ENCODE data around the gene NPLOC4. TPM values are rescaled to one million over a fixed set of nuclear protein-coding genes. Genes with fewer than 3 reads are reported as not detected.

NPLOC4 gene
- 62.9 and 64.6 TPM in 2 replicates for total RNA-seq (2014; rRNA removed; shearing (Covaris generic))
- 51.4 and 51.5 TPM in 2 replicates for polyA plus RNA-seq (2016; fragmentation: Nextera tagmentation; extraction: Ambion mirVana)

DNA sequence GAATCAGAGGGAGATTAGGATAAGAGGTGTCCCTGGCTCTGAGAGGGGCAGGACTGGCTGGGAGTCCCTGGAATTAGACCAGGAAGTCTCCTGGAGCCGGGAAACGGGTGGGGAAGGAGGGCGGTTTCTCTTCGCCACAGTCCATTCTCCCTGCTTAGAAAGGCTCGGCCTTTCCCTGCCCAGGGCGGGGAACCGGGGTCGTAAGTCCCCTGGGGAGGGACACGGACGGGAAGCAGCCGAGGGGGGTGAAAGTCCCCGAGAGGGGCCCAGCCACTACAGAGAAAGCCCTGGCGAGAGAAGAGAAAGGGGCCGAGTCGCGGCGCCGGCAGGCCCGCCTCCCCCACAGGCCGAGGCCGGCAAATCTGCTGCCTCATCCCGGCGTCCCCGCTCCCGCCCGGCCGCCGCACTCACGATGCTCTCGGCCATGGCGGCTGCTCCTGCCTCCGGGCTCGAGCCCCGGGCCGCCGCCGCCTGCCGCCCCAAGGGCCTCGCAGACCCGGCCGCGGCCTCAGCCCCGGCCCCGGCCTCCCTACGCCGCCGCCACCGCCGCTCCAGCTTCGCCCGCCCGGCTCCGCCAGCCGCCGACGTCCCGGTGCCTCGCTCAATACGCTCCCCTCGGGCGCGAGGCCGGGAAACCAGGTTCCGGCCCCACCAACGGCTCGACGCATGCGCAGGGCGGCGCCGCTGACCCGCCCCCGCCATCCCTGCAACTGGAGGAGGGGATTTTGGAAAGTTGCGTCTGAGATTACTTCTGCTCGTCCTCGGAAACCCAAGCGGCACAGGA is at the start of gene NPLOC4, which contains the start of gene TSPAN10:
Gene NPLOC4 (minus strand): TSS at position 608 of the 784 bp plus-strand sequence. CDS start 182 bp downstream, at position 426.
Gene TSPAN10 (plus strand): TSS at position 692 of the 784 bp plus-strand sequence. CDS start 5,217 bp downstream, outside the sequence.
- 1 to 2% methylated on average over 30 to 73 of the region's 77 CpGs for WGBS, 2 experiments (ENCODE audit: low coverage in 1 of 2, low lambda C conversion rate in 2 of 2, missing lambda C conversion rate in 2 of 2)
- H3K27ac ChIP-seq, result peak within 1 kb of the TSS; percentile 89

DNA sequence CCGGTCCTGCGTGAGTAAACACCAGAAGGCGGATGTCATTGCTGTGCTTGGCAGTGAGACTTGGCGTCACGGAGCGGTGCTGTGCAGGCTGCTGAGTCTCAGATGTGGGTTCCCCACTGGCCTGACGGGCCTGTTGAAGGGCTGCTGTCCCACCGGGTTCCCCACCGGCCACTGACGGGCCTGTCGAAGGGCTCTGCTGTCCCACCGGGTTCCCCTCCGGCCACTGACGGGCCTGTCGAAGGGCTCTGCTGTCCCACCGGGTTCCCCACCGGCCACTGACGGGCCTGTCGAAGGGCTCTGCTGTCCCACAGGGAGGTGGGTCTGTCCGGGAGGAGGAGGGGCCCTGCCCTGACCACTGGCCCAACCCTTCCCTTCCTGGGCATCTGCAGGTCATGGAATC is 49.7 kb upstream of the NPLOC4 start:
- no peak for DNase-seq
- Histone ChIP-seq H3K79me2 (ENCODE audit: insufficient read depth) (peaks cover 92% of the 10 kb centered on the region), H3K4me2 (ENCODE audit: unreplicated experiment) (no peak overlapping the region), H3K36me3 (ENCODE audit: low read depth) (peaks cover 30% of the 10 kb centered on the region), H3K27me3 (replicated peaks; ENCODE audit: insufficient read depth) (no peaks in the 10 kb centered on the region), H3K4me1 (ENCODE audit: insufficient read depth) (peaks cover 23% of the 10 kb centered on the region), H3K4me3 (no peak overlapping the region), H3F3A (ENCODE audit: insufficient read depth) (peaks cover 7% of the 10 kb centered on the region), H2AFZ (no peak overlapping the region), H3K9ac (0 out of 2 replicates have a peak overlapping the region, but pooled peaks have one; percentile 93), H3K9me2 (ENCODE audit: insufficient read depth) (no peaks in the 10 kb centered on the region), H3K9me3 (ENCODE audit: low read depth) (no peaks in the 10 kb centered on the region), H4K20me1 (ENCODE audit: insufficient read depth) (peaks cover 6% of the 10 kb centered on the region; the same call in 1 of the 2 replicates), H3K27ac (no peak overlapping the region)
- in situ Hi-C loops (cut with MboI), result no loop called here
- TF ChIP-seq EZH2 (IDR thresholded peaks at IDR 0.05; ENCODE audit: insufficient read depth, poor library complexity, severe bottlenecking) (no peak), EZH2phosphoT487 (IDR thresholded peaks at IDR 0.05; ENCODE audit: insufficient read depth, low read depth) (no peak)
- 91 to 94% methylated on average over 17 to 20 of the region's 20 CpGs for WGBS, 2 experiments (ENCODE audit: low coverage in 1 of 2, low lambda C conversion rate in 2 of 2, missing lambda C conversion rate in 2 of 2)

More for the DNA sequence above, at the start of gene NPLOC4, which contains the start of gene TSPAN10:
- no peaks in the 10 kb centered on the region for H3F3A ChIP-seq (ENCODE audit: insufficient read depth)
- no peaks in the 10 kb centered on the region for H3K9me2 ChIP-seq (ENCODE audit: insufficient read depth)
- H3K9me3 ChIP-seq (ENCODE audit: low read depth), result no peaks in the 10 kb centered on the region
- peak within 1 kb of the TSS; percentile 90 for H3K4me3 ChIP-seq
- peaks cover 50% of the 10 kb centered on the region for H3K79me2 ChIP-seq (ENCODE audit: insufficient read depth)
- peak within 1 kb of the TSS; percentile 95 for H2AFZ ChIP-seq
- peak; percentile 93 for DNase-seq
- H3K27me3 ChIP-seq (replicated peaks; ENCODE audit: insufficient read depth), result no peaks in the 10 kb centered on the region
- no peak for TF ChIP-seq EZH2 (IDR thresholded peaks at IDR 0.05; ENCODE audit: insufficient read depth, poor library complexity, severe bottlenecking)
- no peak for TF ChIP-seq EZH2phosphoT487 (IDR thresholded peaks at IDR 0.05; ENCODE audit: insufficient read depth, low read depth)
- H3K4me1 ChIP-seq (ENCODE audit: insufficient read depth), result peaks cover 20% of the 10 kb centered on the region
- H4K20me1 ChIP-seq (ENCODE audit: insufficient read depth), result peaks cover 7% of the 10 kb centered on the region; the same call in 1 of the 2 replicates
- H3K4me2 ChIP-seq (ENCODE audit: unreplicated experiment), result peak within 1 kb of the TSS; percentile 89
- H3K9ac ChIP-seq, result peak within 1 kb of the TSS; percentile 94
- peaks cover under 1% of the 10 kb centered on the region; the same call in 1 of the 2 replicates for H3K36me3 ChIP-seq (ENCODE audit: low read depth)
- in situ Hi-C loops (cut with MboI), result no loop called here

DNA sequence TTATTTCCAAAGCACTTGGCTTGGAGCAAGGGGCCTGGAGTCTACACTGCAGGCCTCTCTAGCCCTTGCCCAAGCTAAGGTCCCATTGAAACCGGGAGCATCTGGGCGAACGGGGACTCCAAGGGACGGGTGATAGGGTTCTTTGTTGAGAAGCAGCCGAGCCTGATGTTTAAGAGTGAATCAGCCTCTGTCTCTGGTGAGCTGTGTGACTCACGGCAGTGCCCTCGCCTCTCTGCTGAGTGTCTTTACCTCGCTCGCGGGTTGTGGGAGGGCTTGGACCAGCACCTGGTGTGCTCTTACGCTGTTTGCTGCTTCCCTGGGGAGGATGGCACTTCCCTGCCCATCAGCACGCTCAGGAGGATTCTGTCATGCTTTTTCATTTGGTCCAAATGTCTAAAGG is 48.2 kb upstream of the NPLOC4 start:
- H3K9me2 ChIP-seq (ENCODE audit: insufficient read depth), result no peaks in the 10 kb centered on the region
- no peak for TF ChIP-seq EZH2phosphoT487 (IDR thresholded peaks at IDR 0.05; ENCODE audit: insufficient read depth, low read depth)
- no peak for TF ChIP-seq EZH2 (IDR thresholded peaks at IDR 0.05; ENCODE audit: insufficient read depth, poor library complexity, severe bottlenecking)
- peaks cover 6% of the 10 kb centered on the region; the same call in 1 of the 2 replicates for H4K20me1 ChIP-seq (ENCODE audit: insufficient read depth)
- in situ Hi-C loops (cut with MboI), result no loop called here
- WGBS, 2 experiments (ENCODE audit: low coverage in 1 of 2, low lambda C conversion rate in 2 of 2, missing lambda C conversion rate in 2 of 2), result 12 to 13% methylated on average over 12 of the region's 12 CpGs
- peaks cover 27% of the 10 kb centered on the region for H3K36me3 ChIP-seq (ENCODE audit: low read depth)
- peak overlapping the region; percentile 86 for H3K4me3 ChIP-seq
- H3K79me2 ChIP-seq (ENCODE audit: insufficient read depth), result peaks cover 92% of the 10 kb centered on the region
- peaks cover 23% of the 10 kb centered on the region for H3K4me1 ChIP-seq (ENCODE audit: insufficient read depth)
- H2AFZ ChIP-seq, result no peak overlapping the region
- H3K9ac ChIP-seq, result peak overlapping the region; percentile 93
- DNase-seq, result peak; percentile 96
- no peaks in the 10 kb centered on the region for H3K9me3 ChIP-seq (ENCODE audit: low read depth)
- H3K4me2 ChIP-seq (ENCODE audit: unreplicated experiment), result peak overlapping the region; percentile 88
- peak overlapping the region; percentile 96 for H3K27ac ChIP-seq
- peaks cover 7% of the 10 kb centered on the region for H3F3A ChIP-seq (ENCODE audit: insufficient read depth)
- no peaks in the 10 kb centered on the region for H3K27me3 ChIP-seq (replicated peaks; ENCODE audit: insufficient read depth)

DNA sequence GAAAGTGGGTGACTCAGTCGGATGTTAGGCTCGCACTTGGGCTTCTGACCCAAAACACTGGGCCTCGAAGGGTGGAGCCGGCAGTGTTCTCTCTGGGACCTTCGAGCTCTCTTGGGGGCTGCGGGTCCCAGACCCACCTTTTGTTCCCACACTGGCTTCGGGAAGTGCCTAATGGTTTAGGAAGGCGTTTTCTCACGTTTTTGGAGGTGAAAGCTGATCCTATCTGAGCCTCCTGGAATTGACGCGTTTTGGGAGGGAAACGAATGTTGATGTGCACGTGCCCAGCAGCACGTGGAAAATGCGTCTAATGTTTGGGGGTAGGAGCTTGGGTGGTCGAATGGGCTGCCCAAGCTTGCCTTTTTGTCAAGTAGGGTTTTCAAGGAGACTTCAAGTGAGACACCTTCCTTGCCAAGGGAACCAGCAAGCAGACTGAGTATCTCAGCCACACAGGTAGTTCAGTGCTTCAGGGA is 47.6 kb upstream of the NPLOC4 start:
- WGBS, 2 experiments (ENCODE audit: low coverage in 1 of 2, low lambda C conversion rate in 2 of 2, missing lambda C conversion rate in 2 of 2), result 1 to 2% methylated on average over 16 of the region's 16 CpGs
- H3K4me1 ChIP-seq (ENCODE audit: insufficient read depth), result peaks cover 23% of the 10 kb centered on the region
- peak overlapping the region; percentile 86 for H3K4me3 ChIP-seq
- H3K79me2 ChIP-seq (ENCODE audit: insufficient read depth), result peaks cover 92% of the 10 kb centered on the region
- H3K27me3 ChIP-seq (replicated peaks; ENCODE audit: insufficient read depth), result no peaks in the 10 kb centered on the region
- peaks cover 6% of the 10 kb centered on the region; the same call in 1 of the 2 replicates for H4K20me1 ChIP-seq (ENCODE audit: insufficient read depth)
- no peaks in the 10 kb centered on the region for H3K9me2 ChIP-seq (ENCODE audit: insufficient read depth)
- H3K36me3 ChIP-seq (ENCODE audit: low read depth), result peaks cover 27% of the 10 kb centered on the region
- H3F3A ChIP-seq (ENCODE audit: insufficient read depth), result peaks cover 7% of the 10 kb centered on the region
- H3K4me2 ChIP-seq (ENCODE audit: unreplicated experiment), result peak overlapping the region; percentile 88
- peak overlapping the region; percentile 93 for H3K9ac ChIP-seq
- DNase-seq, result no peak
- no peak overlapping the region for H2AFZ ChIP-seq
- TF ChIP-seq EZH2 (IDR thresholded peaks at IDR 0.05; ENCODE audit: insufficient read depth, poor library complexity, severe bottlenecking), result no peak
- TF ChIP-seq EZH2phosphoT487 (IDR thresholded peaks at IDR 0.05; ENCODE audit: insufficient read depth, low read depth), result no peak
- no peaks in the 10 kb centered on the region for H3K9me3 ChIP-seq (ENCODE audit: low read depth)
- peak overlapping the region; percentile 96 for H3K27ac ChIP-seq
- in situ Hi-C loops (cut with MboI), result no loop called here

All from GM23248 (cell line).